Measurements from ENCODE around the gene METTL26. TPM values are rescaled to one million over a fixed set of nuclear protein-coding genes. Genes with fewer than 3 reads are reported as not detected.
"Not testable (repeated sequence)": the region's sequence is repeated elsewhere in the genome, so short reads cannot be mapped to it uniquely, and the experiment has no call there.

Gene METTL26
- total RNA-seq, 1 donor from 2014 or later: 101 TPM

DNA sequence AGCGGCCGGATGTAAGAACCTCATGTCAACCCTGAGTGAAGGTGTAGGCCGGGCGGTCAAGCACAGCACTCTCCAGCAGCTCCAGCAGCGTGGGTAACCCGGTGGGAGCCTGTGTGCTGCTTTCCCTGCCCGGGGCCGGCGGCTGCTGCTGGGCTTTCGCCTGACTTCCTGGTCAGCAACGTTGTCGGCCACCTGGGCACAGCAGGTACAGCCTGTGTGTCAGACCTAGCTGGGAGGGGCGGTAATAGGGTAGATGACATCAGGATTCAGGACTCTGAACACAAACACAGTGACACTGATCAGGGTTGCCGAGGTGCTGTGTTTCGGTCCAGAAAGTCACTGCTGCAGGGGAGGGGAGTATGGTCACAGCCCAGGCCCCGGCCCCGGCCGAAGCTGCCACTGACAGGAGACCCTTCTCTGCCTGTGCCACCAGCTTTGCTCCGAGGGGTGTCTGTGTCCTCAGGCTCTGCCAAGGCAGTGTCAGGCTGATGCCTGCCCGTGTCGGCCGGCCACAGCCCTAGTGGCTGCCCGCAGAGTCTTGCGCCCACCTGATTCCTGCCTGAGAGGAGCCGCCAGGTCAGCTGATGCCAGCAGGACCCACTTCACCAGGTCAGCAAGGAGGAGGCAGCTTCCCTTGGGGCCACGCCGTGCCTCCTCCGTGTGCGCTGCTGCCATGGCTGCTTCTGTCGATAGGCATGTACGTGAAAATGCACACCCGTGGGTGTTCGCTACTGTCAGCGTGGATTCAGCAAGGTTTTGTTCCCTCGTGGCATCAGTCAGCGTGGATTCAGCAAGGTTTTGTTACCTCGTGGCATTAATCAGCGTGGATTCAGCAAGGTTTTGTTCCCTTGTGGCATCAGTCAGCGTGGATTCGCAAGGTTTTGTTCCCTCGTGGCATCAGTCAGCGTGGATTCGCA, 37.0 kb downstream of the METTL26 start:
- DNase-seq (ENCODE audit: low read depth, low spot score): no peak

DNA sequence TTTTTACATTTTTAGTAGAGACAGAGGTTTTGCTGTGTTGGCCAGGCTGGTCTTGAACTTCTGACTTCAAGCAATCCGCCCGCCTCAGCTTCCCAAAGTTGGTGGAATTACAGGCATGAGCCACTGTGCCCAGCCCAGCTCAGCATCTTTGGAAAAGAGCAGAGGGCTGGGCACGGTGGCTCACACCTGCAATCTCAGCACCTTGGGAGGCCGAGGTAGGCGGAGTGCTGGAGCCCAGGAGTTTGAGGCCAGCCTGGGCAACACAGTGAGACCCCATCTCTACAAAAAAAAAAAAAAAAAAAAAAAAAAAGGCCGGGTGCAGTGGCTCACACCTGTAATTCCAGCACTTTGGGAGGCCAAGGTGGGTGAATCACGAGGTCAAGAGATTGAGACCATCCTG, 38.5 kb downstream of the METTL26 start:
- DNase-seq (ENCODE audit: low read depth, low spot score): not testable (repeated sequence)

DNA sequence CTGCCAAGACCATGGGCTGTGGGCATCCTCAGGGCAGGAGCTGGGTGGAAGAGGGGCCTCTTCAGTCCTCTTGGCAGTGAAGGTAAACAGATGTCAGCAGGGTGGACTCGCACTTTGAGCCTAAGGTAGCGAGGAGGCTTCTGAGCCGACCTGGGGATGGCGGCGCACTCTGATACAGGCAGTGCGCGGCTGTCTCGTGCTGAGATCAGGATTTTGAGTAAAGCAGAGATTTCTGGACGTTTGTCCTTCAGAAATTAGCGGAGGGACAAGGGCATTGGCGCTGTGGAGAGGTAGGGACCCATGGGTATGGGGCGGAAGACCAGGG, 39.4 kb downstream of the METTL26 start:
- no peak for DNase-seq (ENCODE audit: low read depth, low spot score)

DNA sequence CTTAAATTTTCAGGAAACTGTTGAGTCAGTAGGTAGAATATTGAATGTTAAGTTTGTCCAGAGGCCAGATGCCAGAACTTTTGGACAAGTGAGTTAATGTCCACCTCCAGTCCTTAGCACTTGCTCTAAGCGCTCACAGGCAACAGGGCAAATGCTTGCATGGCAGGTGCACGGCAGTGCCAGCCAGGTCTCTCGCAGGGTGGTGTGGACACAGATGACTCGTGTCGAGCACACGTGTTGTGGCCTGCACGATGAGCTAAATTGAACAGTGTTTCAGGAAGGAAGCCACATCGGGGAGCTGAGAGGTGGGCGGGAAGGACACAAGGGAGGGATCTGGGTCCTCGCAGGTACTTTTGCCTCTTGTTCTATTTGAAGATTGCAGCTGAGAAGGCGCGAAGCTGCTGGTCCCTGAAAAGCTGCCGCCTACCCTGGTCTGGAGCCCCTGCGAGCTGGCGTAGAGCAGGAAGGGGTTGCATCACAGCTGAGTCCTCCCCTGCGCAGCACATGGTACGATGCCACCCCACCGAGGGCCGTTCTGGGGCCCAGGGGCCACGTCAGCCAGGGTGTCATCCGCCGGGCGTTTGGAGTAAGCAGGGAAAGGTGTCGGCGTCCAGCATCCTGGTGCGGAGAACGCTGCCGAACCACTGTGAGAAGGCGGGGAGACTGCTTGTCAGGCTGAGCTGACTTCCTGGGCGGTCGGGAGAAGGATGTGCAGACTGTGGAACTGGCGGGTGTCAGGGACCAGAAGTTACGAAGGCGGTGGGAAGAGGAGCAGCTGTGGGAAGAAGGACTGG, 40.0 kb downstream of the METTL26 start:
- DNase-seq (ENCODE audit: low read depth, low spot score): no peak

DNA sequence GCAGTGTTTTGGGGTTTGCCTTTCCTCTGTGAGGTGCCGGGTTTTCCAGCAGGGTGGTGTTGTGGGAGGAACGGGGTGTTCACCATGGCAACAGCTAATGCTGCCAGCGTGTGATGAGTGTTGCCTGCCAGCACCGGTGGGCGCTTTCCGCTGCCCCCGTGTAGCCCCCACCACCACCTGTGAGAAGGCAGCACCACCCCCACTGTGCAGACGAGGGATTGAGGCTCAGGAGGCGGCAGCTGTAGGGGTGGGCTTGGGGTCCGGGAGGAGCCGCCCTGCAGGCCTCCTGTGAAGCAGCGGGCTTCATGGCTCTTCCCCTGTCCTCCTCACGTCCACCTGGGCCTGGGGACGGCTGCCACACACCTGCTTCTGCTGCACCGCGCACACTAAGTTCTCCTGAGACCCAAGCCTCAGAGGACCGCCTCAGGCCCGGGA, 41.0 kb downstream of the METTL26 start:
- DNase-seq (ENCODE audit: low read depth, low spot score): no peak

DNA sequence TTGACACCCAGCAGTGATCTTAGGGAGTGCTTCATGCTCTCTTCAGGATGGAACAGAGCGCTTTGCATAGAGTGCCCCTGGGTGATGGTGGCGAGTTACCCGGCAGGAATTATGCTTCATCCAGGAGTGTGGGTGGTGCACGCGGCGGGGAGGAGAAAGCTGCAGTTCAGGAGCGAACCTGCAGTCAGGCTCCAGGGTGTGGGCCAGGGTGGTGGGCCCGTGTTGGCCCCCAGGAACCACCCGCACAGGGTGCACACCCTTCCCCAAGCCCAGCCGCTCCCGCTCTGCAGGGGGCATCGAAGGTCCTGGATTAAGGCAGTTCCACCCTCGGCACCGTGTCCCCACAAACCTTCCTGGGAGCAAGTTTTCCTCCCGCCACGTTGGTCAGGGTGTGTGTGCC, 42.3 kb downstream of the METTL26 start:
- DNase-seq (ENCODE audit: low read depth, low spot score): no peak

DNA sequence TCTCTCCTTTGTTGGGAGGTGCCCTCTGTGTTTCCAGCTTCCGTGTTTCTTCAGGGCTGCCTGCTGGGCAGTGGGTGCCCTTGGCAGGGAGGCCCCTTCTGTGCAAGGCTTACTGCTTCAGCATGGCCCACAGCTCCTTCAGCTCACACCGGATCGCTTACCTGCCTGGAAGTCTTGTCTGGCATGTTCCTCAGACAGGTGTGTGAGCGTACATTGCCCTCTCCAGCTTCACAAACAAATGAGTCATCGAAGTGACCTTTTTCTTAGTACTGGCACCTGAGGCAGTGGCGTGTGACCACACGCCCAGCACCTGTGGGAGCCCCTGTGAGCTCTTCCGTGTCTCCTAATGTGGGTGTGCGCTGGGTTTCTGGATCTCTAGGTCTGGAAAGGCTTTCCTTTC, 42.7 kb downstream of the METTL26 start:
- DNase-seq (ENCODE audit: low read depth, low spot score): no peak

DNA sequence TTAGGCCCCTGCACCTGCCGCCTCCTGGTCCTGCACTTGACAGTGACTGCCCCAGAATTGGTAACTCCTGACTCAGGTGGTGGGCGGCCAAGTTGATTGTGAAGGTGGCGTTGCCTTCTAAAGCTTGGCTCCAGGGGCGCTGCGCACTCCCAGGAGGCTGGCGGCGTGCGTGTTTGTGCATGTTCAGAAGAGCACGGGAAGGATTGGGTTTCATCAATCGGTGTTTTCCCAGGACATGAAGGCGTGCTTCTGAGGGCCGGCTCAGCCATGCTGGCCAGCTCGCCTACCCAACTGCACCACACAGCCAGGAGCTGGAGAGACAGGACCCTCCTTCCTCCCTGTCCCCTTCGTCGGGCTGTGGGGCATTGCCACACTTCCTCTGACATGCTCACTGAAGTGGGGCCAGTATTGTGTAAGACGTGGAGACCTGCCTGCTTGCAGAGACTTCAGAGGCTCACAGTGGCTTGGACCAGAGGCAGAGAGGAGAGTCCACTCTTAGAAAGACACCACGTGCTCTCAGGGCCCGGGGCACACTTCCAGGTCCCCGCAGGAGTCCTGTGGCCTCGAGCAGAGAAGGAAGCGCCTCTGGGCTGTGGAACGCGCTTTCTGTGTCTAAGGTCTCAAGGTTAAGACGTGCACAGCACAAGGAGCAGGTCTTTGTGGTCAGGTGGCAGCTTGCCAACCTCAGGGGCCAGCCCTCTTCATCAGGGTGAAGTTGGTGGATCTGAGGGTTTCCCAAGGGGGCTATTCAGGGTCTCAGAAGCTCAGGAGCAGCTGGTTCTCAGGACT, 43.4 kb downstream of the METTL26 start:
- no peak for DNase-seq (ENCODE audit: low read depth, low spot score)

DNA sequence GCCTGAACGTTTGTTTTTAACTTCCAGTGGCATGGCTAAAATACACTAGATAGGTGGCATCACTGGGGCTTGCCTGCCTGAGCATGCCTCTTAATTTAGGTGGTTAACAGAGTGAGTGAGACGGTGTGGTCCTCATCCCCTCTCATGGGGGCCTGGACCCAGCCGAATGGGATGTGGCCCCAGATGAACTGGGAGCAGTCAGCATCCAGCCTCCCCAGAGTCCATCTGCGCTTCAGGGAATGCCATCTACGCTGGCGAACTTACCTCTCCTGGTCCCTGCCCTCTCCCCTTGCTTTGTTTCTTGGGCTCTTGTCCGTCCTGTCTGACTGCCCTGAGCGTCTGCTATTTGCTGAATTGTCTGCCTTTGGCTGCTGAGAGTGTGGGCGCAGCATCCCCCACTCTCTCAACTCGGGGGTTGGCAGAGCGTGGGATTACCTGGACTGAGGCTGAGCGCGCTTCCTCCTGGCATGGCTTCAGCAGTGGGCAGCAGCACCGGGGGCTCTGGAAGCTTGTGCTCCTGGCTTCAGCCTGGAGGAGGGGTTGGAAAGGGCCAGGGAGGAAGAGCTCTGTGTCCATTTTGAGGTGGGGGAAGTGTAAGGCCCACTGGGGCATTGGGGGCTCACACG, 44.1 kb downstream of the METTL26 start:
- DNase-seq (ENCODE audit: low read depth, low spot score): no peak

DNA sequence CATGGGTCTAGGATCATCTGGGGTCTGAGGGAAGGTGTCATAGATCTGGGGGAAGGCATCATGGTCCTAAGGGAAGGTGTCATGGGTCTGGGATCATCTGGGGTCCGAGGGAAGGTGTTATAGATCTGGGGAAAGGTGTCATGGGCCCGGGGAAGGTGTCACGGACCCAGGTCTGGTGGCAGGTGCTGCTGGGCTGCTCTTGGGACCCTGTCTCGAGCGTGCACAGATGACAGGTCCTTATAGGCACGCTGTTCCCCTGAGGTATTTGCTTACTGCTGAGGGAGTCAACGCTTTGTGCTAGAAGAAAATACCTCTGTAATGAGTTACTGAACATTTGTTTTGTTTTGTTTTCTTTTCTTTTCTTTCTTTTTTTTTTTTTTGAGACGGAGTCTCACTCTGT, 44.9 kb downstream of the METTL26 start:
- DNase-seq (ENCODE audit: low read depth, low spot score): no peak

DNA sequence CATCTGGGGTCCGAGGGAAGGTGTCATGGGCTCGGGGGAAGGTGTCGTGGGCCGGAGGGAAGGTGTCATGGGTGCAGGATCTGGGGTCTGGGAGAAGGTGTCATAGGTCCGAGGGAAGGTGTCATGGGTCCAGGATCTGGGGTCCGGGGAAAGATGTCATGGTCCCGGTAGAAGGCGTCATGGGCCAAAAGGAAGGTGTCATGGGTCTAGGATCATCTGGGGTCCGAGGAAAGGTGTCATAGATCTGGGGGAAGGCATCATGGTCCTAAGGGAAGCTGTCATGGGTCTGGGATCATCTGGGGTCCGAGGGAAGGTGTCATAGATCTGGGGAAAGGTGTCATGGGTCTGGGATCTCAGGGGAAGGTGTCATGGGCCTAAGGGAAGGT, 45.3 kb downstream of the METTL26 start:
- DNase-seq (ENCODE audit: low read depth, low spot score): no peak

DNA sequence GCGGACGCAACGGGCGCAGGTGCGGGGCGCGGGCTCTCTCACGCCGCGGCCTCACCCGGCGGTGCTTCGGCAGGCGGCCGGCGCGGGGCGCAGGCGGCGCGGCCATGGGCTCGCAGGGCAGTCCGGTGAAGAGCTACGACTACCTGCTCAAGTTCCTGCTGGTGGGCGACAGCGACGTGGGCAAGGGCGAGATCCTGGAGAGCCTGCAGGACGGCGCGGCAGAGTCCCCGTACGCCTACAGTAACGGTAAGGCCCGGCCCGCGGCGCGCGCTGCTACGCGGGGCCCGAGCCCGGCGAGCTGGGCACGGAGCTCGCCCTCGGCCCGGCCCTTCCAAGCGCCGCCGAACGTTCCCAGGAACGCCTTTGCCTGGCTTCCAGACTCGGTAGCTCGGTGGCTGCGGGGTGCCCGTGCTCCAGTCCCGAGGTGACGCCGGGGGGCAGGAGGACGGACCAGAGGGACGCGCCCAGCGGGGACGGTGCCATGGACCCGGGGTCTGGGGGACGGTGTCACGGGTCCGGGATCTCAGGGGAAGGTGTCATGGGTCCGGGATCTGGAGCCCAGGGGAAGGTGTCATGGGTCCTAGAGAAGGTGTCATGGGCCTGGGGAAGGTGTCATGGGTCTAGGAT, 45.8 kb downstream of the METTL26 start:
- DNase-seq (ENCODE audit: low read depth, low spot score): no peak

DNA sequence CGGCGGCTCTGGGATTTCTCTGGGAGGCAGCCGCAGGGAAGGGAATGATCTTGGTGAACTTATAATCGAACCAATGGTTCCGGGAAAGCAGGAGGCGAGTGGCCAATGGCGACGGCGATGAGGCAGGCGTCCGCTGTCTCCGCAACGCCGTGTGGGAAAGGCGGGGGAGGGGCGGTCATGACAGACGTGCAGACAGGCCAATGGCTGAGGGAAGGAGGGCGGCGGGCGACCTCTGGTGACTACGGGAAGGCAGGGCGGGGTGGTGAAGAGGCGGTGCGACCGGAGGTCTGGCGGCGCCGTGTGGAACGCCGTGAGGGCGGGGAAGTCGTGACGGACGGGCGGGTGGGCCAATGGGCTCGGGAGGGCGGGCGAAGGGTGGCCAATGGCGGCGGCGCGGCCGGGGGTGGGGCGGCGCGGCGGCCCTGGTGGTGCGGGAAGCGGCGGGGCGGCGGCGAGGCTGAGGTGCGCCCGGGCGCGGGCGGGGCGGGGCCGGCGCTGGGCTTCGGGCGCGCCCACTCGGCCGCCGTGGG, 46.4 kb downstream of the METTL26 start, which contains the start of gene RAB40C:
Gene RAB40C (plus strand): TSS at position 409 of the 530 bp plus-strand sequence. CDS start 226 bp downstream, outside the sequence.
- peak; percentile 94 for DNase-seq (ENCODE audit: low read depth, low spot score)

DNA sequence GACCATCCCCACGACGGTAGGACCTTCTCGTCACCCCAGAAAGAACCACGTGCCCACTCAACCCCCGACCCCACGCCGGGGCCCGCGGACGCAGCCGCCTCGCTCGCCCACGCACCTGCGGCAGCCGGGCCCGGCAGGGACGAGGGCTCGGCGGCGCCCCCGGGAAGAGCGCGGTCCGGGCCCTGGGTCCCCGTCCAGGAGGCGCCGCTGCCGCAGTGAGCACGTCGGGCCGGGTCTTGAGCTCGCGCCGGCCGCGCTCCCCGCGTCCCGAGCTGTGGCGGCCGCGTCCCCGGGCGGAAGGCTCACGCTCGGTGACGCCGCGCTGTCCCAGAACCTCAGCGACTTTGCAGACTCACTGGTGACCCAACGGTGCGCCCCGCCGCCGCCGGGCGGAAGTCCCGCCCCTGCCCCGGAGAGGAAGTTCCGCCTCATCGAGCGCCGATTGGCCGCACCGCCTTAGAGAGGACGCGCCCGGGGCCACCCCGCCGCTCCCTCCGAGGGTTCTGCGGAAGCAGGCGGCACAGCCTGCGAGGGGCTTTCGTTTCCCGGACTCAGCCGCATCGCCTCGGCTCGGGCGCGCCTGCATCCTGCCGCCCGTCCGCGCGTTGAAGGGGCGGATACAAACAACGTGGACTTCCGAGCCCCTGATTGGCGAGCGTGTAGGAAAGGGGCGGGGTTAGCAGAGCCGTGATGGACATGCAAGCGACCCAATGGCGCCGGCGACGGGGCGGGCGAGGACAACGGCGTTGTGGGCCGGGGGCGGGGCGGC, 47.0 kb downstream of the METTL26 start:
- peak; percentile 86 for DNase-seq (ENCODE audit: low read depth, low spot score)

DNA sequence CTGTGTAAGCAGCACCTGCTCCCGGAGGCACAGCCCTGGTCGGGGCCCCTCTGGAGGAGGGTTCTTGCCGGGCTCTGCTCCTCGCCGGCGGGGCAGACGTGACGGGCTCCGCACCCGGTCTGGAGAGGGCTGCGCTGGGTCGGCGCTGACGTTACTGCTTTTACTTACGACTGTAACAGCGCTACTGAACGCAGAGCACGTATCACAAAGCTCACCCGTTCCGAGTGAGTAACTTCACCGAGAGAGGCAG, 47.5 kb downstream of the METTL26 start:
- DNase-seq (ENCODE audit: low read depth, low spot score): peak; percentile 45

DNA sequence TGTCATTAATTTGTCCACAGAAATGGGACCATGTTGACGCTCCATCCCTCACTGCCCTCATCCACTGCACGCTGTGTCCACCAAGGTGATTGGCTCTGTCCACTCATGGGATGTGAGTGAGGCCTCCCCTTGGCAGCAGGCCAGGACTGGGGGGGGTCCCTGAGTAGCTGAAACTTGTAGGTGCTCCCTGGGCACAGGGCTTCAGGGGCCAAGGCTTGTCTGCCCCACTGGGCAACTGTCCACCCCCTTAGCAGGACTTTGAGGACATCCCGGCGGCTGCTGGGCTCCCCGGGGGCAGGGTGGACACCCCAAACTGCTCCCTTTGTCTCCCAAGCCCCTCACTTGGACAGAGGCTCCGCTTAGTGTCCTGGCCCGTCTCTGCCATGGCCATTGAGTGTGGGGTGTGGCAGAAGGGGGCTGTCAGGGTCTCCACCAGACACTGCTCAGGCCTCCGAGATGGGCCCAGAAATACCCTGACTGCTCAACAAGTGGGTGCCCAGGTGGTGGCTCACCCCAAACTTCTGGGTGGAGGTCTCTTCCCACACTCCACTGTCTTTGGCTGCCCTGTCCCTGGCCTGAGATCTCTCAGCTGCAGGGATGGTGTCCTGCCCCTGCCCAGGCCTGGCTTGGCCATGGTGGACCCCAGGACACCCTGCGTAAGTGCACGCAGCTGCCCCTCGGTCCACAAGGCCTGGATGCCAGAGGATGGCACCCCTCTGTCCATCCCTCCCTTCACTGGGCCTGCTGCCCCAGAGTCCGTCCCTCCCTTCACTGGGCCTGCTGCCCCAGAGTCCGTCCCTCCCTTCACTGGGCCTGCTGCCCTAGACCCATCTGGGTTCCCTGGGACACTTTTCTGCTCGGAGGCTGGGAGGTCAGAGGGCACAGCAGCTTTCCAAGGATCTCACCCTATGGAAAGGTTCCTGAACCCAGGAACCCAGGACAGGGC, 49.2 kb downstream of the METTL26 start:
- DNase-seq (ENCODE audit: low read depth, low spot score): no peak

DNA sequence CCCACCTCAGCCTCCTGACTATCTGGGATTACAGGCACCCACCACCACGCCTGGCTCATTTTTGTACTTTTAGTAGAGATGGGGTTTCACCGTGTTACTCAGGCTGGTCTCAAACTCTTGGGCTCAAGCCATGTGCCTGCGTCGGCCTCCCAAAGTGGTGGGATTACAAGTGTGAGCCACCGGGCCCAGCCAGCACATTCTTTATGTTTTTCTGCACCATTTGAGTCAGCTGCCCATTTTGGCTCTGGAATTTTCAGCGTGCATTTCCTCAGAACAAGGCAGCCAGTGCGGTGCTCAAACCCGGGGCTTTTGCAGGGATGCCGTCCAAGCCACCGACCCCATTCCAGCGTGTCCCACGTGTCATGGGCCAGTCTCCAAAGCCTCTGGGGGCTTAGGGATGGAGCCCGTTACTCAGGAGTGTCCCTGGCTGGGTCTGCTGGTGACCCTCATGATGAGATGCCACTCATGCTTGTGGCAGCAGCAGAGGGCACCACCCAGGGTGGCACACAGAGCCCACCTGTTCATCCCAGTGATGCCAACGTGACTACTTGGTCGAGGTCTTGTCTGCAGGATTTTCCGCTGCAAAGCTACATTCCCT, 50.0 kb downstream of the METTL26 start:
- no peak for DNase-seq (ENCODE audit: low read depth, low spot score)

DNA sequence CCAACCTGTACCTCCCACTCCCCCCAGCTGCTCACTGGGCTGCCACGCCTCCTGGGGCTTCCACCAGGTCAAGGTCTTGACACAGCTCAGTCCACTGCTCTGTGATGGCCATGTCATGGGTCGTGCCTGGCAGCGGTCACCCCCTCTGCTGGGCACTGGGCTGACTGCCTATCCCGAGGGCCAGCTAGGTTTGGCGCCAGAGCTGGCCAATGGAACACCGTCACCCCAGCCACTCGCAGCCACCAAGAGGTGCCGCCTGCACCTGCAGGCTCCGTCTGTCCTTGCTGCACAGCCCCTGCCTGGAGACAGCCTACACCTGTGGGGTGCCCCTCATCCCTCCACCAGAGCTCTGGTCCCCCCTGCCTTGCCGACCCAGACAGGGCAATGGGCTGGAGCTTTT, 50.8 kb downstream of the METTL26 start:
- no peak for DNase-seq (ENCODE audit: low read depth, low spot score)

Measured in pulmonary artery endothelial cell (primary cell).